Prostate gland (tissue), 2 donors: ENCODE results near the gene CCDC90B. TPM values are rescaled to one million over a fixed set of nuclear protein-coding genes. Genes with fewer than 3 reads are reported as not detected.

Experiments
- DNase-seq: peaks from one replicate; pipeline ENCODE4 v3.0.0-alpha.2; 2019; ENCODE audit warnings: low spot score
- H3K27ac ChIP-seq, 2 donors: fragments of 200-600 bp; sonication (generic); 2 replicates each; pipeline ENCODE4 v1.5.1; 2017 to 2019
- H3K27me3 ChIP-seq: fragments of 200-600 bp; sonication (generic); replicated peaks from 2 replicates; pipeline ENCODE4 v1.5.1; 2019; ENCODE audit not compliant: insufficient read depth
- H3K36me3 ChIP-seq, 2 donors: fragments of 200-600 bp; sonication (generic); 1 replicate in 1 of 2; 2 replicates in 1 of 2; pipeline versions ENCODE4 v1.5.1 to v1.8.1; 2017 to 2019
- H3K4me1 ChIP-seq: fragments of 200-600 bp; sonication (generic); replicated peaks from 2 replicates; pipeline ENCODE4 v1.5.1; 2019
- H3K4me3 ChIP-seq, 2 donors: fragments of 200-600 bp; sonication (generic); 2 replicates each; pipeline ENCODE4 v1.5.1; 2017 to 2019
- H3K9me3 ChIP-seq: fragments of 200-600 bp; sonication (generic); 2 replicates; pipeline ENCODE4 v1.5.1; 2017
- CTCF ChIP-seq, 4 experiments: fragments of 200-600 bp in 2 of 4; fragments of 450-650 bp in 2 of 4; sonication (generic) in 2 of 4; IDR thresholded peaks; 1 replicate in 3 of 4; 2 replicates in 1 of 4; pipeline ENCODE4 v1.5.1; 2016 to 2019; ENCODE audit warnings: antibody characterized with exemption in 4 of 4, mild to moderate bottlenecking in 2 of 4, moderate library complexity in 2 of 4
- POLR2A ChIP-seq: fragments of 450-650 bp; IDR thresholded peaks from one replicate; pipeline ENCODE4 v1.6.1; 2016; ENCODE audit warnings: antibody characterized with exemption, mild to moderate bottlenecking
- POLR2AphosphoS5 ChIP-seq: sonication (generic); formaldehyde crosslinking; IDR thresholded peaks from one replicate; pipeline ENCODE4 v1.6.1; 2017; ENCODE audit warnings: antibody characterized with exemption
- WGBS: methylation state at CpG from one replicate; pipeline ENCODE4 v1.1.5; 2018; 5-methylcytosine and 5-hydroxymethylcytosine counted together
- intact Hi-C: fragments of 100-400 bp; cut with DNase I; formaldehyde crosslinking; loops from one replicate; pipeline ENCODE4 v1.14.2; 2022
- total RNA-seq, 2 donors: library from RNA; depleted of rRNA; stranded (reverse); fragments of >200 nt; gene quantifications; one replicate each; pipeline ENCODE4 v1.1.0, GENCODE V29; 2016

CCDC90B gene
- total RNA-seq, 2 donors from 2014 or later: 43.8 to 48.2 TPM

- no peaks in the 10 kb centered on the region for H3K27me3 ChIP-seq
- intact Hi-C loops: no loop called here
- H3K27ac ChIP-seq: no peak overlapping the region
- no peak for DNase-seq
- H3K36me3 ChIP-seq: no peaks in the 10 kb centered on the region
- no peaks in the 10 kb centered on the region for H3K9me3 ChIP-seq
- TF ChIP-seq POLR2AphosphoS5 (no peak), POLR2A (no peak), CTCF (IDR thresholded peaks at IDR 0.05) (no peak)
- WGBS: 98% methylated on average over 2 of the region's 2 CpGs
- no peak overlapping the region for H3K4me3 ChIP-seq
- H3K4me1 ChIP-seq: no peaks in the 10 kb centered on the region
Measured at GRCh38 chr11:83252941-83253340, 33.2 kb downstream of the CCDC90B start.

GRCh38 chr11:83252266-83252665 lies 33.9 kb downstream of the CCDC90B start:
- TF ChIP-seq POLR2AphosphoS5 (no peak), POLR2A (no peak), CTCF (IDR thresholded peaks at IDR 0.05) (no peak)
- H3K36me3 ChIP-seq: no peaks in the 10 kb centered on the region
- no peak for DNase-seq
- intact Hi-C loops: no loop called here
- WGBS: 88% methylated on average over 2 of the region's 2 CpGs
- H3K4me1 ChIP-seq: no peaks in the 10 kb centered on the region
- no peak overlapping the region for H3K27ac ChIP-seq
- no peak overlapping the region for H3K4me3 ChIP-seq
- no peaks in the 10 kb centered on the region for H3K9me3 ChIP-seq
- no peaks in the 10 kb centered on the region for H3K27me3 ChIP-seq

GRCh38 chr11:83249972-83250593 lies 36.1 kb downstream of the CCDC90B start:
- WGBS: 8% methylated on average over 4 of the region's 4 CpGs
- no peak overlapping the region for H3K4me3 ChIP-seq
- H3K27ac ChIP-seq: no peak overlapping the region
- peak in 3 of 4 experiments; percentile 57 to 74 (median 67) for TF ChIP-seq CTCF (IDR thresholded peaks at IDR 0.05)
- TF ChIP-seq POLR2A: no peak
- no peaks in the 10 kb centered on the region for H3K27me3 ChIP-seq
- no peaks in the 10 kb centered on the region for H3K36me3 ChIP-seq
- no peaks in the 10 kb centered on the region for H3K9me3 ChIP-seq
- intact Hi-C loops: loop anchor here (5.0 to 10.0 kb wide), 2 partner anchors 343 to 525 kb away; no protein-coding TSS in a partner anchor
- H3K4me1 ChIP-seq: no peaks in the 10 kb centered on the region
- peak; percentile 8 for DNase-seq

- WGBS: 96% methylated on average over 1 of the region's 1 CpG
- intact Hi-C loops: loop anchor here (5.0 to 10.0 kb wide), 2 partner anchors 342 to 525 kb away; no protein-coding TSS in a partner anchor
Measured at GRCh38 chr11:83249445-83249844, 36.7 kb downstream of the CCDC90B start.

More at GRCh38 chr11:83249445-83249844, 36.7 kb downstream of the CCDC90B start:
- Histone ChIP-seq H3K36me3 (no peaks in the 10 kb centered on the region), H3K27ac (no peak overlapping the region), H3K4me3 (no peak overlapping the region), H3K27me3 (no peaks in the 10 kb centered on the region), H3K9me3 (no peaks in the 10 kb centered on the region), H3K4me1 (no peaks in the 10 kb centered on the region)
- TF ChIP-seq POLR2A (no peak), POLR2AphosphoS5 (no peak), CTCF (IDR thresholded peaks at IDR 0.05) (no peak)
- DNase-seq: no peak
